HG03378 (cell line): ENCODE data around the gene SALL4.
"Not testable (repeated sequence)": the region's sequence is repeated elsewhere in the genome, so short reads cannot be mapped to it uniquely, and the experiment has no call there.

ENCODE experiments used
- ATAC-seq: cut with Tn5 transposase; IDR thresholded peaks from one replicate; pipeline ENCODE4 v1.9.1; 2021; ENCODE audit warnings: mild to moderate bottlenecking, moderate library complexity; ENCODE audit not compliant: unreplicated experiment

SALL4 gene

GRCh38 chr20:51740308-51740707 is 62.0 kb downstream of the SALL4 start:
- ATAC-seq = not testable (repeated sequence)

GRCh38 chr20:51739722-51740249 is 62.5 kb downstream of the SALL4 start:
- no peak for ATAC-seq

- ATAC-seq = no peak
Observed at GRCh38 chr20:51738877-51739447, 63.4 kb downstream of the SALL4 start.

- not testable (repeated sequence) for ATAC-seq
Observed at GRCh38 chr20:51738261-51738660, 64.1 kb downstream of the SALL4 start.

- ATAC-seq = no peak
Observed at GRCh38 chr20:51736947-51737346, 65.4 kb downstream of the SALL4 start.

GRCh38 chr20:51735728-51736600 is 66.4 kb downstream of the SALL4 start:
- ATAC-seq = no peak

GRCh38 chr20:51734876-51735720 is 67.2 kb downstream of the SALL4 start:
- no peak for ATAC-seq

GRCh38 chr20:51733070-51733469 is 69.3 kb downstream of the SALL4 start:
- ATAC-seq = no peak
